Measurements from ENCODE around the gene DNAJB4.

DNA sequence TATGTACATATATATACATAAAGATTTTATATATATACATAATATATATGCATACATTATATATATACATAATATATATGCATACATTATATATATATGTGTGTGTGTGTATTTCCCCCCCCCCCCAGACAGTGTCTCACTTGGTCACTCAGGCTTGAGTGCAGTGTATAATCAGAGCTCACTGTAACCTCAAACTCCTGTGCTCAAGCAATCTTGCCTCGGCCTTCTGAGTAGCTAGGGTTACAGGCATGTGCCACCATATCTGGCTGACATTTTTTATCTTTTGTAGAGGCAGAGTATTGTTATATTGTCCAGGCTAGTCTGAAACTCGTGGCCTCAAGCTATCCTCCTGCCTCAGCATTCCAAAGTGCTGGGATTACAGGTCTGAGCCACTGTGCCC, 16.8 kb upstream of the DNAJB4 start:
- TF ChIP-seq, protein P1, sequence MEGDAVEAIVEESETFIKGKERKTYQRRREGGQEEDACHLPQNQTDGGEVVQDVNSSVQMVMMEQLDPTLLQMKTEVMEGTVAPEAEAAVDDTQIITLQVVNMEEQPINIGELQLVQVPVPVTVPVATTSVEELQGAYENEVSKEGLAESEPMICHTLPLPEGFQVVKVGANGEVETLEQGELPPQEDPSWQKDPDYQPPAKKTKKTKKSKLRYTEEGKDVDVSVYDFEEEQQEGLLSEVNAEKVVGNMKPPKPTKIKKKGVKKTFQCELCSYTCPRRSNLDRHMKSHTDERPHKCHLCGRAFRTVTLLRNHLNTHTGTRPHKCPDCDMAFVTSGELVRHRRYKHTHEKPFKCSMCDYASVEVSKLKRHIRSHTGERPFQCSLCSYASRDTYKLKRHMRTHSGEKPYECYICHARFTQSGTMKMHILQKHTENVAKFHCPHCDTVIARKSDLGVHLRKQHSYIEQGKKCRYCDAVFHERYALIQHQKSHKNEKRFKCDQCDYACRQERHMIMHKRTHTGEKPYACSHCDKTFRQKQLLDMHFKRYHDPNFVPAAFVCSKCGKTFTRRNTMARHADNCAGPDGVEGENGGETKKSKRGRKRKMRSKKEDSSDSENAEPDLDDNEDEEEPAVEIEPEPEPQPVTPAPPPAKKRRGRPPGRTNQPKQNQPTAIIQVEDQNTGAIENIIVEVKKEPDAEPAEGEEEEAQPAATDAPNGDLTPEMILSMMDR (IDR thresholded peaks at IDR 0.05; ENCODE audit: control extremely low read depth in 1 of 3, insufficient read depth in 1 of 3, low read depth in 1 of 3, low read length in 3 of 3): no peak
- TF ChIP-seq ZNF274 (IDR thresholded peaks at IDR 0.05; ENCODE audit: borderline replicate concordance, extremely low read depth, low read length): no peak
